HPDE6-E6E7 (cell line): ENCODE results near the gene SLC1A7.
"Not testable (repeated sequence)": the region's sequence is repeated elsewhere in the genome, so short reads cannot be mapped to it uniquely, and the experiment has no call there.

ENCODE experiments used
- DNase-seq: peaks from one replicate; pipeline ENCODE4 v3.0.0; 2011; ENCODE audit warnings: missing footprints; ENCODE audit errors: extremely low spot score

Gene SLC1A7

DNA sequence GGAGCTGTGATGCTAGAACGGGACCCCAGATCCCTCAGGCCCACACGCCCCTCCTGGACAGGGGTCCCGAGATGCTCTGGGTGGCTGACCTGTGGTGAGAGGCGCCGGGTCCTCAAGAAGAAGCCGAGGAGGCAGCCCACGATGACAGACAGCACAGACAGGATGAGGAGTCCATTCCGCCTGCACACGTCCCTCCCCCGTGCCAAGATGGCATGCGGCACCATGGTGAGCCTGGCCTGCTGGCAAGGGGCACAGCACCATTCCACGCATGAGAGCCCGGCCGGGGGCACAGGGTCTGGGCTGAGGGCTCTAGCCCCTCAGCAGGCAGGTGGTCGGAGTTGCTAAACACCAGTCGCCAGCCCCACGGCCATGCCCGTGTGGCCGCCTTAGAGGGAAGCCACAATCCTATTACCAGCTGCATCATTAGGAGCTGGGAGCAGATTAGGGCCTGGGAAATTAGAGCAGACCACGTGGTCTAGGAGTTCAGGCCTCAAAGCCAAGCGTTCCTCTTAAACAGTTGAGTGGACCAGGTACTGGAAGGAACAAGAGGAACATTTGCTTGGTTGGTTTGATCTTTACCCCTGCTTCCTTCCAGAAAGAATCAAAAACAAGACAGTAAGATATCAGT lies at the start of gene SLC1A7:
SLC1A7 (minus strand) TSS at position 413 of the 628 bp plus-strand sequence; CDS start at position 224, 189 bp downstream.
- no peak for DNase-seq

GRCh38 chr1:53190210-53190611 lies 47.8 kb upstream of the SLC1A7 start:
- DNase-seq = no peak

GRCh38 chr1:53189061-53189460 lies 46.6 kb upstream of the SLC1A7 start:
- DNase-seq = no peak

GRCh38 chr1:53188099-53188498 lies 45.7 kb upstream of the SLC1A7 start:
- DNase-seq = no peak

GRCh38 chr1:53187401-53187800 lies 45.0 kb upstream of the SLC1A7 start:
- no peak for DNase-seq

DNA sequence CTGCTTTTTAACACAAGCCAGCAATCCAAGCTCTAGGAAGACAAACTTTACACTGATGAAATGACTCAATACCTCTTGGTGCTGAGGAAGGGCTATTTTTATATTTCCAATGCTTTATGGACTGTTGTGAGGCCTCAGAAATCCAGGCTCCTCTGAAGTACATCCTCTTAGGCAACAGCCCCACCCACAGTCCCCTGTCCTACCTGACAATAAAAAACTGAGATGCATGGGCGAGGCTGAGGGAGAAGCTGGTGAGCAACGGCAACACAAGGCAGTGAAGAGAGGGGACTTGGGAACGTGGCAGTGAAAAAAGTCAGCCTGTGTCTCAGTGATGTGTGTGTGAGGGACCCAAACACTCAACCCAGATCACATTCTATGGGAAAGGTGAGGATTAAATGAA lies 44.1 kb upstream of the SLC1A7 start:
- no peak for DNase-seq

- DNase-seq = not testable (repeated sequence)
Observed at GRCh38 chr1:53185955-53186297, 43.5 kb upstream of the SLC1A7 start.

- no peak for DNase-seq
Observed at GRCh38 chr1:53183095-53183990, 40.9 kb upstream of the SLC1A7 start.

DNA sequence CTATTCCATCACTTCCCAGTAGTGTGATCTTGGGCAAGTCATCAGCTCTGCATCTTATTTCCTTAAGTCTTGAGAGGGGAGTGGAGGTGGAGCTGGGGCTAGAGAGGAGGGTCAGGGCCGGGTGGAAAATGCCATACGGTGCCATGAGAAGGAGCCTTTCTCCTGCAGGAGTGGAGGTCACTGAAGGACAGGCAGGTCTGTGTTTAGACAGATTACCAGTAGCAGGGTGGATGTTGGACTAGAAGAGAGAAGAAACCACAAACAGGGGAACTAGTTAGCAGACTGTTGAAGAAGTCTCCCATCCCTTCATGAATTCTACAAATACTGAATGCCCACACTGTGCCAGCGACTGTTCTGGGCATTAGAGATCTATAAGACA lies 40.3 kb upstream of the SLC1A7 start:
- DNase-seq = no peak

GRCh38 chr1:53182111-53182593 lies 39.7 kb upstream of the SLC1A7 start:
- DNase-seq = peak; percentile 51

DNA sequence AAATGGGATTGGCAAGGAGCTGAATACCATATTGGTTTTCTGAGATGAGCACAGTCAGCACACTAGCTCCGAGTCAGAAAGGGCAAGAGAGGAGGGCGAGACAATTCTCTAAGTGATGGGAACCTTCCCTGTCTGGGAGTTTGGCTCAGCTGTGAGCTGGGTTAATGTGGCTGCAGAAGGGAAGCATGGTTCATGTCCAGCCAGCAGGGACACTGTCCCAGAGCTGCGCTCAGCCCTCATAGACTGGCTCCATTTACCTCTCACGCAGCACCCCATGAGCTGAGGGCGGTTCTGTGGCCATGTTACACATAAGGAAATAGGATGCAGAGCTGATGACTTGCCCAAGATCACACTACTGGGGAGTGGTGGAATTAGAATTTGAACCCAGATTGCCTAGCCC lies 38.5 kb upstream of the SLC1A7 start:
- DNase-seq = no peak

DNA sequence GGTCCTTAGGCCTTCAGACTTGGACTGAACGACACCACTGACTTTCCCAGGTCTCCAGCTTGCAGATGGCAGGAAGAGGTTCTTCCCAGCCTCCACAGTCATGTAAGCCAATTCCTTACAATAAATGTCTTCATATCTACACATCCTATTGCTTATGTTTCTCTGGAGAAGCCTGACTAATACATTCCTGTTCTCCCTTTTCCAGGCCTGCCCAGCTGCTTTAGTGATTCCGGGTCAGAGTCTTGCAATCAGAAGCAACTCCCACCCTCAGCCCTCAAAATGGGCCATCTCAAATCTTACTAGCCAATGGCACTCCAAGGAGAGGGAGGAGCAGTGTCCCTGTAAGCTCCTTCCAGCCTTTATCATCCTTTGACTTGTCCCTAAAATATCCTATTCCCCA lies 37.8 kb upstream of the SLC1A7 start:
- no peak for DNase-seq

DNA sequence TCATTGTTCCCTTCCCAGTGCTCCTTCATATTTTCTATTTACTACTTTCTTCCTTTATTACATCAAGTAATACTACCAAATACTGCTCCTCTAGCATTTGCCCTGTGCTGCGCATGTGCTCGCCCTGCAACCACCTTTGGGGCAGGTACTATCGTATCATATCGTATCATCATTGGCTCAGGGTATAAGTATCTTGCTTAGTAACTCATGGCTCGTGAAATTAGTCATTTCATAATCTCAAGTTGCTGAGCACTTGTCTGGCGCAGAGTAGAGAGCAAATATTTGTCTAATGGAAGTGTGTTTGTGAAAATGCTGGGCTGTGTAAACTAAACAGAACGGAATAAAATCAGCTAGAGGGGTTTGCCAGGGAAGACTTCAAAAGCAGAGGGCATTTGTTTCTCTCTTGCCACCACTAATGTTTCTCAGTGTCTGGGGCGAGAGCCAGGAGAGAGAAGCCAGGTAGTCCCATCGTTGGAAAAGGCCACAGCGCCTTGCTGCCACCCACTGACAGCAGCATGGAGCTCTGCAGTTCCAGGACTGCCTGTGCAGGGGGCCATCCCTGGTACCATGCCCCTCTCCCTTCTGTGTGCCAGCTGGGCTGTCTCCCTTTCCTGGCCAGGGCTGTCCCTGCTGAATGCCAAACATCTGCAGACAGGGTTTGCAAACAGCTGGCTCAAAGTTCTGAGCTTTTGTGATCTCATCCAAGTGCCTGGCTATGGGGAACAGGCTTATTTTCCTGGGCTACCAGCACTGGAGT lies 34.2 kb upstream of the SLC1A7 start:
- DNase-seq = no peak

GRCh38 chr1:53174971-53175913 lies 32.8 kb upstream of the SLC1A7 start:
- no peak for DNase-seq

- no peak for DNase-seq
Observed at GRCh38 chr1:53172426-53173128, 30.1 kb upstream of the SLC1A7 start.

- no peak for DNase-seq
Observed at GRCh38 chr1:53166912-53167311, 24.5 kb upstream of the SLC1A7 start.

DNA sequence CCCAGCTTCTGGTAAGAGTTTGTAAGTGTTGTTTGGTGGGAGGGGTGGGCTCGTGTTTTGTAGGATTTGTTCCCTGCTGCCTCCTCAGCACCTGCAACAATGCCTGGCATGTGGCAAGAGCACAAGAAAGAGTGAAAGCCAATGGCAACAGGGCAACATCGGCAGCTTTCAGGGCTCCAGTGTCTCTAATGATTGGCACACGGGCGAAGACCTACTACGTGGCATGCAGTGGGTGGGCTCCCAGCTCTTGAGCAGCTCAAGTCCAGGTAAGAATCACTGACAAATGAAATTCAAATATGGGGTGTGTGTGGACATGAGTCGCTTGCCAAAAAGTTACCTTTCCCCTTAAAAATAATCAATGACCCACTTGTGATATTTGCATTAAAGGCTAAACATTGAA lies 23.9 kb upstream of the SLC1A7 start:
- DNase-seq = no peak

DNA sequence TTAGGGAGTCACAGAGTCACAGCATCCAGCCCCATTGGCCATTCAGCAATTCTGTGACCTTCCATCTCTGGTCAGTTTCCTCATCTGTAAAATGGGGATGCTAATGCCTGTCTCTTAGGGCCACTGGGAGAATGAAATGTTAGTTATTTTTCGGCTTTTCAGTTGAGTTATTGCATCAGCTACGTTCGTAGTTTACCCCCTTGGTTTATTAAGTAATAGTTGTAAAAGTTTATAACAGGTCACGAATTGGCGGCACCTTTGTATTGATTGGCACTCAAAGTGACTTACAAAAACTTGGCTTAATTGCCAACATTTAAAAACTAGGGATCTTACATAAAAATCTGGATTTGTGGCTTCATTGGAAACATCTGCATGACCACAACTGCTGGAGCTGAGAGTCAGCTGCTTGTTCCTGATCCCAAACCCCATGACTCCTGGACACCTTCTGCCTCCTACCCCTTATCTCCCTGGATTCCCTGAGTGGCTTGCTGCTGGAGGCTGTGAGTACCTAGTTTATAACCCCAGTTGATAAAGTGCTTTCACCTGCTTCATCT lies 23.0 kb upstream of the SLC1A7 start:
- no peak for DNase-seq

DNA sequence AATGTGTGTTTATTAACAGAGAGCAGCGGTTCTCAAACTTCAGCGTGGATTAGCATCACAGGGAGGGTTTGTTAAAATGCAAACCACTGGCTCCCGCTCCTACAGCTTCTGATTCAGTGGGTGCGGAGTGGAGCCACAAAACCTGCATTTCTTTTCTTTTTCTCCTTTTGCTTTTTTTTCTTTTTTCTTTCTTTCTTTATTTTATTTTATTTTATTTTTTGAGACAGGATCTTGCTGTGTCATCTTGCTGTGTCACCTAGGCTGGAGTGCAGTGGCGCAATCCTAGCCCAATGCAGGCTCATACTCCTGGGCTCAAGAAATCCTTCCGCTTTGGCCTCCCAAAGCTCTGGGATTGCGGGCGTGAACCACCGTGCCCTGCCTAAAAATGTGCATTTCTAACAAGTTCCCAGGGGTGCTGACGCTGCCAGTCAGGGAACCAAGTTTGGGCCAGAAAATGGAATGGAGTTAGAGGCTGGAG lies 20.9 kb upstream of the SLC1A7 start:
- DNase-seq = no peak

DNA sequence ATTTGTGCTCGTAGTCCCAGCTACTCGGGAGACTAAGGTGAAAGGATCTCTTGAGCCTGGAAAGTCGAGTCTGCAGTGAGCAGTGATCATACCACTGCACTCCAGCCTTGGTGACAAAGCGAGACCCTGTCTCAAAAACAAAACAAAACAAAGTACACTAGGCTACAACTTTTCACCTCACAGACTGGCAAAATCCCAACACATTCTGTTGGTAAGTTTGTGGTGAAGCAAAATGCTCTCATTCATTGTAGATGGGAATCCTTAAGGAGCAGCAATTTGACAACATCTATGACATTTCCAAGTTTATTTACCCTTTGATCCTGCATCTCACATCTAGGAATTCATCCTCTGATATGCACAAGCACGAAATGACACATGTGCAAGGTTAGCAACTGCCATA lies 20.2 kb upstream of the SLC1A7 start:
- DNase-seq = no peak
